ENCODE measurements around the gene ZSCAN30. TPM values are rescaled to one million over a fixed set of nuclear protein-coding genes. Genes with fewer than 3 reads are reported as not detected.

ZSCAN30 gene
- total RNA-seq, 1 experiment from 2014 or later, result 21.9 TPM

- TF ChIP-seq PREB (CRISPR knock-in tag; IDR thresholded peaks at IDR 0.05; ENCODE audit: borderline replicate concordance), result no peak
These were observed 49.2 kb downstream of the ZSCAN30 start, which contains the start of gene ZNF397 (continued) for GRCh38 chr18:35240664-35241447.

GRCh38 chr18:35239314-35239713 is 50.7 kb downstream of the ZSCAN30 start:
- CTCF ChIA-PET, result interaction anchor here (1.9 kb wide), 1 partner anchor 213 kb away, joined by 4 read pairs; no protein-coding TSS in a partner anchor
- no peaks in the 10 kb centered on the region for H3K27me3 Mint-ChIP-seq (ENCODE audit: low read depth)
- no peaks in the 10 kb centered on the region for H3K9me3 Mint-ChIP-seq
- ATAC-seq (no peak), DNase-seq (ENCODE audit: low spot score) (no peak)
- H3K36me3 Mint-ChIP-seq, result peaks cover 22% of the 10 kb centered on the region
- H3K4me1 Mint-ChIP-seq, result peaks cover 8% of the 10 kb centered on the region; the same call in 1 of the 2 replicates
- POLR2A ChIA-PET, result interaction anchor here (0.5 to 1.6 kb wide), 2 partner anchors 51 to 190 kb away, joined by 3 to 7 read pairs; partner anchors contain the start of gene ZSCAN30
- no peak overlapping the region for H3K4me3 Mint-ChIP-seq
- no peak overlapping the region for H3K27ac Mint-ChIP-seq
- TF ChIP-seq ZBTB21 (CRISPR knock-in tag; IDR thresholded peaks at IDR 0.05; ENCODE audit: borderline replicate concordance) (no peak), PREB (CRISPR knock-in tag; IDR thresholded peaks at IDR 0.05; ENCODE audit: borderline replicate concordance) (no peak), NR2C2 (CRISPR knock-in tag; IDR thresholded peaks at IDR 0.05) (no peak), SP1 (CRISPR knock-in tag; conservative IDR thresholded peaks at IDR 0.05) (no peak), MYBL2 (CRISPR knock-in tag; IDR thresholded peaks at IDR 0.05) (no peak), NFE2L1 (CRISPR knock-in tag; IDR thresholded peaks at IDR 0.05) (no peak), GABPB1 (CRISPR knock-in tag; IDR thresholded peaks at IDR 0.05) (no peak), ATF2 (CRISPR knock-in tag; IDR thresholded peaks at IDR 0.05; ENCODE audit: borderline replicate concordance, low read depth) (no peak), ATF1 (CRISPR knock-in tag; IDR thresholded peaks at IDR 0.05) (no peak), GTF2I (CRISPR knock-in tag; conservative IDR thresholded peaks at IDR 0.05) (no peak), ZNF532 (CRISPR knock-in tag; IDR thresholded peaks at IDR 0.05; ENCODE audit: borderline replicate concordance) (no peak), ETV6 (CRISPR knock-in tag; IDR thresholded peaks at IDR 0.05) (no peak), PRDM15 (CRISPR knock-in tag; IDR thresholded peaks at IDR 0.05) (no peak), CREM (CRISPR knock-in tag; IDR thresholded peaks at IDR 0.05) (no peak), E2F5 (CRISPR knock-in tag; IDR thresholded peaks at IDR 0.05) (no peak)
- TF ChIP-seq, protein P1, sequence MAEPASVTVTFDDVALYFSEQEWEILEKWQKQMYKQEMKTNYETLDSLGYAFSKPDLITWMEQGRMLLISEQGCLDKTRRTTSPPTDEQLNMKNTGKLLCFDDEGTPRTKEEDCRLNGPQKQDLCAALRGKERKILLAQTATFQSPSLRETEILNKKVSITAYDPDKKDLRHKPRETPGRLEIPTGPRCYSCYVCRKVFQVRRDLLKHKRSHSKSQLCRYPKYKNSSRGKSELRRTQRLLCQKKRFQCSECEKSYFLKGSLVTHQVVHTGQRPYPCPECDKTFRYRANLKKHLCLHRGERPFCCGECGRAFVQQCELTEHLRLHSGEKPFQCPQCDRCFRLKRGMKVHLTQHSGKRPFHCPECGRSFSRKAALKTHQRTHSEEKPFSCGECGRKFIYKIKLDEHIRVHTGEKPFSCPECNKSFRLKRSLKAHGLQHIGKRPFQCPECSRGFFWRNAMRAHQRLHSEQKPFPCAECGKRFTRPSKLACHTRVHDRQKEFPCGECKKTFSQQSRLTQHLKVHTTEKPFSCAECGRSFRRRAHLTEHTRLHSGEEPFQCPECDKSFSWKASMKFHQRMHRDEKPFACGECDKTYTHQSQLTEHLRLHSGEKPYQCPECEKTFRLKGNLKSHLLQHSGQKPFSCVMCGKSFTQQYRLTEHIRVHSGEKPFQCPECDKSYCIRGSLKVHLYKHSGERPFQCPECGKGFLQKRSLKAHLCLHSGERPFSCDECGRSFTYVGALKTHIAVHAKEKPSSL (CRISPR knock-in tag; conservative IDR thresholded peaks at IDR 0.05), result no peak
- TF ChIP-seq, protein P2, sequence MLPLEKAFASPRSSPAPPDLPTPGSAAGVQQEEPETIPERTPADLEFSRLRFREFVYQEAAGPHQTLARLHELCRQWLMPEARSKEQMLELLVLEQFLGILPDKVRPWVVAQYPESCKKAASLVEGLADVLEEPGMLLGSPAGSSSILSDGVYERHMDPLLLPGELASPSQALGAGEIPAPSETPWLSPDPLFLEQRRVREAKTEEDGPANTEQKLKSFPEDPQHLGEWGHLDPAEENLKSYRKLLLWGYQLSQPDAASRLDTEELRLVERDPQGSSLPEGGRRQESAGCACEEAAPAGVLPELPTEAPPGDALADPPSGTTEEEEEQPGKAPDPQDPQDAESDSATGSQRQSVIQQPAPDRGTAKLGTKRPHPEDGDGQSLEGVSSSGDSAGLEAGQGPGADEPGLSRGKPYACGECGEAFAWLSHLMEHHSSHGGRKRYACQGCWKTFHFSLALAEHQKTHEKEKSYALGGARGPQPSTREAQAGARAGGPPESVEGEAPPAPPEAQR (CRISPR knock-in tag; IDR thresholded peaks at IDR 0.05), result no peak
